Body of pancreas (tissue), 4 donors: ENCODE data around the gene RHOBTB1.

Source experiments
- CTCF ChIP-seq, 7 experiments: fragments of 450-650 bp in 4 of 7; fragments of 200-600 bp in 3 of 7; sonication (generic) in 3 of 7; IDR thresholded peaks; one replicate each; pipeline ENCODE4 v1.5.1; 2016 to 2019; ENCODE audit warnings: antibody characterized with exemption in 7 of 7
- POLR2A ChIP-seq, 3 donors: fragments of 450-650 bp; IDR thresholded peaks; one replicate each; pipeline ENCODE4 v1.6.1; 2016; ENCODE audit warnings: antibody characterized with exemption in 3 of 3, mild to moderate bottlenecking in 2 of 3

- no peak for TF ChIP-seq CTCF (IDR thresholded peaks at IDR 0.05)
- TF ChIP-seq POLR2A (IDR thresholded peaks at IDR 0.05) = no peak
These were observed 15.1 kb upstream of the RHOBTB1 start for GRCh38 chr10:60958892-60959601.
